HCT116 (cell line): Measurements from ENCODE around the gene SUOX.

Source experiments
- CTCF ChIP-seq, 3 experiments: fragments of 200-600 bp in 1 of 3; sonication (generic) in 1 of 3; IDR thresholded peaks in 2 of 3; conservative IDR thresholded peaks in 1 of 3; 2 replicates each; pipeline ENCODE4 v1.5.1; 2012 to 2017; ENCODE audit warnings: low read depth in 2 of 3, low read length in 2 of 3, antibody characterized with exemption in 1 of 3, borderline replicate concordance in 1 of 3, control low read depth in 1 of 3, mild to moderate bottlenecking in 1 of 3, mixed read lengths in 1 of 3, mixed run types in 1 of 3, moderate library complexity in 1 of 3; ENCODE audit not compliant: insufficient read depth in 1 of 3
- EGR1 ChIP-seq: IDR thresholded peaks from 2 replicates; pipeline ENCODE4 v1.6.1; 2012; ENCODE audit warnings: low read depth
- EZH2 ChIP-seq: fragments of 200-600 bp; sonication (generic); IDR thresholded peaks from 2 replicates; pipeline ENCODE4 v1.6.1; 2017; ENCODE audit warnings: antibody characterized with exemption, mixed run types
- MAX ChIP-seq: IDR thresholded peaks from 2 replicates; pipeline ENCODE4 v1.6.1; 2012
- POLR2A ChIP-seq: IDR thresholded peaks from 2 replicates; pipeline ENCODE4 v1.7.0; 2011; ENCODE audit warnings: borderline replicate concordance; ENCODE audit not compliant: insufficient read depth, insufficient read length; ENCODE audit errors: extremely low read depth
- POLR2AphosphoS5 ChIP-seq: IDR thresholded peaks from 2 replicates; pipeline ENCODE4 v1.6.1; 2011; ENCODE audit warnings: mild to moderate bottlenecking, low read depth, low read length, moderate library complexity
- RAD21 ChIP-seq: IDR thresholded peaks from 2 replicates; pipeline ENCODE4 v1.6.1; 2012; ENCODE audit warnings: low read depth, mild to moderate bottlenecking
- REST ChIP-seq: IDR thresholded peaks from 2 replicates; pipeline ENCODE4 v1.6.1; 2012; ENCODE audit warnings: low read depth
- SIN3A ChIP-seq: IDR thresholded peaks from 2 replicates; pipeline ENCODE4 v1.6.1; 2012; ENCODE audit warnings: low read depth
- SRF ChIP-seq: IDR thresholded peaks from 2 replicates; pipeline ENCODE4 v1.6.1; 2012; ENCODE audit warnings: low read depth
- YY1 ChIP-seq: IDR thresholded peaks from 2 replicates; pipeline ENCODE4 v1.6.1; 2011; ENCODE audit warnings: low read length, low read depth, moderate library complexity, mild to moderate bottlenecking; ENCODE audit not compliant: insufficient replicate concordance; ENCODE audit errors: extremely low read depth
- ZFX ChIP-seq: fragments of 450-650 bp; IDR thresholded peaks from 2 replicates; pipeline ENCODE4 v1.6.1; 2017
- ZNF274 ChIP-seq: fragments of 200-500 bp; sonication (Bioruptor generic); IDR thresholded peaks from 2 replicates; pipeline ENCODE4 v1.6.1; 2014; ENCODE audit warnings: mild to moderate bottlenecking, low read depth, low read length, inconsistent platforms

DNA sequence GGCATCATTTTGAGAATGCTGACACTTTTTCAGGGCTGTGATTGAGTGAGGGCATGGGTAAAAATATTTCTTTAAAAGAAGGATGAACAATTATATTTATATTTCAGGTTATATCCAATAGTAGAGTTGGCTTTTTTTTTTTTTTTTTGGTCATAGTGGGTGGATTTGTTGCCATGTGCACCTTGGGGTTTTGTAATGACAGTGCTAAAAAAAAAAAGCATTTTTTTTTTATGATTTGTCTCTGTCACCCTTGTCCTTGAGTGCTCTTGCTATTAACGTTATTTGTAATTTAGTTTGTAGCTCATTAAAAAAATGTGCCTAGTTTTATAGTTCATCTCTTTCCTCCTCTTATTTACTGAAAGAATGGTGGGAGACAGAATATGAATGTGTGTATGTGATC lies 24.6 kb upstream of the SUOX start:
- TF ChIP-seq REST (no peak), RAD21 (no peak), CTCF (IDR thresholded peaks at IDR 0.05 in 2 of 3, conservative IDR thresholded peaks at IDR 0.05 in 1 of 3; ENCODE audit: borderline replicate concordance in 1 of 3, insufficient read depth in 1 of 3, low read depth in 2 of 3, low read length in 2 of 3) (no peak), POLR2A (no peak), ZFX (no peak), SRF (no peak), EGR1 (no peak), POLR2AphosphoS5 (no peak), EZH2 (no peak), YY1 (no peak), SIN3A (no peak), ZNF274 (no peak), MAX (no peak)
